ENCODE data around the gene SIRPA.

The SIRPA gene

DNA sequence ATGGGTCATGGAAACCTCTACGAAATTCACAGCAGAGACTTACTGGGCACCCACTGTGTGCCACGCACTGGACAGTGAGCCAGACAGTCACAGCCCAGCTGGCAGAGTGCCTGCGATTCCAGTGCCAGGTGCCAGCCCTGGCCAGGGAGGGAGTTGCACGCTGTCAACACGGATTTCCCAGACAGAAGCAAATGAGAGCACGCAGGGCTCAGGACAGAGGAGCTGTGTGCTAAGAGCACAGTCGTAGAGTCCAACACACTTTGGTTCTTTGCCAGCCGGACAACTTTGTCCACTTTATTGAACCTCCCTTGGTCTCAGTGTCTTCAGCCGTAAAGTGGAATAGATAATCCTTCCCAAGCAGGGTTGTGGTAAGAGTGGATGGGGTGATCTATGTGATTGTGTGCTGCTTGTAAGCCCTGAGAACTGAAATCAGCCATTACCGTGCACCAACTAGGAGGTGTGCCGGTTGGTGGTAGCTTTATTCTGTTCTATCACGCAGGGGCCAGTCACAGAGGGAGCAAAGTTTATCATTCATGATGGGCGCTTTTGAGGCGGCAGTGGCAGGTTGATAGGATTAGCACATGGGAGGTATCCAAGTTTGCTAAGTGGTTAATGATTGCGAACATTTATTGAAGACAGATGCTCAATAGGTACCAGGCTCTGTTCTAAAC, 40.6 kb downstream of the SIRPA start:
- FAIRE-seq: no peak

GRCh38 chr20:1937316-1937976, 42.2 kb downstream of the SIRPA start:
- FAIRE-seq: no peak

DNA sequence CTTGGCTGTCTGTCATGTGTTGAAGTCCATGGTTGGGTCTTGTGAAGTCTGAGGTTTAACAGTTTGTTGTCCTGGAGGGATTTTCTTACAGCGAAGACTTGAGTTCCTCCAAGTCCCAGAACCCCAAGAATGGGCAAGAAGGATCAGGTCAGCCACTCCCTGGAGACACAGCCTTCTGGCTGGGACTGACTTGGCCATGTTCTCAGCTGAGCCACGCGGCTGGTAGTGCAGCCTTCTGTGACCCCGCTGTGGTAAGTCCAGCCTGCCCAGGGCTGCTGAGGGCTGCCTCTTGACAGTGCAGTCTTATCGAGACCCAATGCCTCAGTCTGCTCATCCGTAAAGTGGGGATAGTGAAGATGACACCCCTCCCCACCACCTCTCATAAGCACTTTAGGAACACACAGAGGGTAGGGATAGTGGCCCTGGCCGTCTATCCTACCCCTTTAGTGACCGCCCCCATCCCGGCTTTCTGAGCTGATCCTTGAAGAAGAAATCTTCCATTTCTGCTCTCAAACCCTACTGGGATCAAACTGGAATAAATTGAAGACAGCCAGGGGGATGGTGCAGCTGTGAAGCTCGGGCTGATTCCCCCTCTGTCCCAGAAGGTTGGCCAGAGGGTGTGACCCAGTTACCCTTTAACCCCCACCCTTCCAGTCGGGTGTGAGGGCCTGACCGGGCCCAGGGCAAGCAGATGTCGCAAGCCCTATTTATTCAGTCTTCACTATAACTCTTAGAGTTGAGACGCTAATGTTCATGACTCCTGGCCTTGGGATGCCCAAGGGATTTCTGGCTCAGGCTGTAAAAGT, 43.5 kb downstream of the SIRPA start:
- no peak for FAIRE-seq

GRCh38 chr20:1939270-1939595, 44.0 kb downstream of the SIRPA start:
- FAIRE-seq: no peak

- no peak for FAIRE-seq
Measured at GRCh38 chr20:1940581-1940980, 45.4 kb downstream of the SIRPA start.

DNA sequence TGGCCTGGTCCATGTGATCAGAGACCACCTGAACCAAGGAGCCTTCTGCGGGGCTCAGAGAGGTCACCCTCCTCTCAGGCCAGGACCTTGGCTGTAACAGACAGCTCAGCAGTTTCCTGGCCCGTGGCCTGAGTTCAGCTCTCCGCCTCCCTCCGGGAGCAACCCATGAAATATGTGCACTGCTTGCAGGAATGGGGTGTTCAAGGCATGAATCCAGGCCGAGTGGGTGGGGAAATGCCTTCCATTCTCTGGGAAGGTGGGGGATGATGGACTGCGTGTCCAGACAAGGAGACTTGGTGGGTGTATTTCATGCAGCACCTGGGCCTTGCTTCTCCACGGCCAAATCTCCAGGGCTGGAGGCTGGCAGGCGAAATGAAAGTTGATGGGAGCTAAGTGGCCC, 46.0 kb downstream of the SIRPA start:
- FAIRE-seq: no peak

DNA sequence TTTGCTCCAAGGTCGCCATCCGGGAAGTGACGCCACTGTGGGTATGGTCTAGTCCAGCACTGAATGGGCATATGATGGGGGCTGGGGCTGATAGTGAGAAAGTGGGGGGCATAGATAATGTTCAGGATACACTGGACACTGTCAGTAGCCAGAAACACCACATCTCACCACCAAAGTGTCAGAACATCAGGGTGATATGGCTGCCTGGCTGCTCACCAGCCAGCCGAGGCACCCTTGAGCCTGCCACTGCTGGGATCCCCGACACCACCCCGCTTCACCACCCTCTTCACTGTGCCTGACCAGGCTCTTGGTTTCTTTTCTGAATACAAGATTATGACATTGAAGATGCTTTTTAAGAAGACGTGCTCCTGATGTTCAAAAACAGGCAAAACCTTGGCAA, 46.9 kb downstream of the SIRPA start:
- FAIRE-seq: no peak

- no peak for FAIRE-seq
Measured at GRCh38 chr20:1942486-1943274, 47.5 kb downstream of the SIRPA start.

DNA sequence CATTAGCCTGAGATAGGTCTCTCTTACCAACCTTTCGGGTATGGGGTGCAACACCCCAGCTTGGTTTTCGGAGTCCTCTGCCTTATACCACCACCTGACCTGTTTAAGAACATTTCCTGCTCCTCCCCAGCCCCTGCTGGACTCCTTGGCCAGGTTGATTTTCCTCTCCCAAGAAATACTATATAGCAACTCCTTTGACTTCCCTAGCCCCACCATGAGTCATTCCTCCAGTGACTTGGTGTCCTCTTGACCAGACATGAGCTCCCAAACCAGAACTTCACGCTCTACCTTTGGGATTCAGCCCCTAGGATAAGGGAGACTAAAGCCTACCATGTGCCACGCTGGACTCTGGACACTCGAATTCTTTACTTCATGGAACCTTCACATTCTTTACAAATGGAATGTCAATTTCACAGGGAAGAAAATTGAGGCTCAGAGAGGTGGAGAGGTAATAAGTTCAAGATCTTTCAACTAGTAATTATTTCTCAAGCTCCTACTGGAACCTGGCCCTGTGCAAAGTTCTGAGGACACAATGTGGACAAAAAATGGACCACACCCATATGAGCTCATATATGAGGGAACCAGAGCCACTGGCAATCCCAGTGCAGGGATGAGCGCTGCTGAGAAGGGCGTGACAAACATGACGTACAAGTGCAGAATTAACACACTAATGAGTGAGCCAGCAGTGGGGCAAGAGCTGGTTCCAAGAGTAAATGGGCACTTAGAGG, 48.2 kb downstream of the SIRPA start:
- no peak for FAIRE-seq

DNA sequence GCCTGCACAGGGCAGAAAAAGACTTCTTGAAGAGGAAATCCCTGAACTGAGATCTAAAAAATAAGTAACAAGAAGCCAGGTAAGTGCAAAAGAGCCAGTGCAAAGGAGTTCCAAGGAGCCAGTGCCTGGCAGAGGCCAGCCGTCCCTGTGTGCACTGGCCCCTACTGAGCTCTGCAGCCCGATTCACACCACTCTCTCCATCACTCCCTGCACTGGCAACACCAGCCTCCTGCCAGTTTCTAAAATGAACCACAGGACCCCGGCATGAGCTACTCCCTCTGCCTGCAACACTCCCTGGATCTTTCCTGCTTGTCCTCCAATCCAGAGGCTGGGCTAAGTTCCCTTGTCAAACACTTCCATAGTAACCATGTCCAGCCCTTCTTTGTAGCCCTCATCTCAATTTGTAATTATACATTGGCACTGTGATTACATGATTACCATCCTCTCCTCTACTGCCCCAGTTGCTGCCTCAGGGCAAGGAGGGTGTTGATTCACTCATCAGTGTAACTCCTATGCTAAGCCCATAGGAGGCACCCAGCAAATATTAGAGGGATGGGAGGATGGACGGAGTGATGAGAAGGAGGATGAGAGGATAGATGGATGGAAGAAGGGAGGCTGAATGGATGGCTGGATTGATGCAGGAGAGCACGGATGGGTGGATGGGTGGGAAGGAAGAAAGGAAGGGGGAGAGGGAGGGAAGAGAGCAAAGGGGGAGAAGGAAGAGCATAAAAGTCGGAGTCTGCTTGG, 49.3 kb downstream of the SIRPA start:
- no peak for FAIRE-seq

DNA sequence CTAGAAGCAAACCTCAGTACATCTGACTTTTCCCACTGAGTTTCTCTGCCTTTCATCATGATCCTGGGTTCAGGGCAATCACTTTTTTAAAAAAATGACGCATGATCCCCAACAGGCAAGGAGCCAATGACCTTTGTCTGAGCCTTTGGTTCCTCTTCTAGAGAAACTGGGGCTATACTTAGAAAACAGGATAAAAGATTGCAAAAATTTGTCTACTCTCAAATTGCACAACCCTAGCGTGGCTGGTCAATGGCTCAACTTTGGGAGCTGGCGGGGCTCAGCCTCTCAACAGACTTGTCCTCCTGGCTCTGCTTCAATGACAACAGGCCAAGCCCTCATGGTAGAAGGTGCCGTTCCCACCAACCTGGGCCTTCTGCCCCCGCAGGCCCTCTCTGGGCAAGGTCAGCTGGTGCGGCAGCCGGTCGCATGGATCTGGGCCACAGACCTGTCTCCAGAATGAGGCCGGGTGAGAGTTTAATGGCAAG, 50.0 kb downstream of the SIRPA start:
- FAIRE-seq: no peak

DNA sequence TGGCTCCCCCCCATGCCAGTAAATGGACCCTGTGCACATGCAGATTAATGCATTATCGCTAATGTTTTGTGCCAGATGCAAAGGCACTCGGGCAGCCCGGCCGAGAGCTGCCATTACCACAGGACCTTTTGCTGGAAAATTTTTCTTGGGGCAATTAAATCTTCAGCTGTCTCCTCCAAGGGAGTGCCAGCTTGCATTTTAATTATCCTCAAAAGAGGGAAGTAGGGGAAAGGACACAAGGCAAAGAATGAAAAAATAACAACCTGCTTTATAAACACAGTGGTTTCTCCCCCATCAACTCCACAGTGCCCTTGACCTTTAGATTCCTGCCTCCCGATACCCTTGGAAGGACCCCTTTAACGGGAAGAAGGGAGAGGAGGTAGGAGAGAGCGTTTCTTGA, 50.5 kb downstream of the SIRPA start:
- FAIRE-seq: no peak

DNA sequence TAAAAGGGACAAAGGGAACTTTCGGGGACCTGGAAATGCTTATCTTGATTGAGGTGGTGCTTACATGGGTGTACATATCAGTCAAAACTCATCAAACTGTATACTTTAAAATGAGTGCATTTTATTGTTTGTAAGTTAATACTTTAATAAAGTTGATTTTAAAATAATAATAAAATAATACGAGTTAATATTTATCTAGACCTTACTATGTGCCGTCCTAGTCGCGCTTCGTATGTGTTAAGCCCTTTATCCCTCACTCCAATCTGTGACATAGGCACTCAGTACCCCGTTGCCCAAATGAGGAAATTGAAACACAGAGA, 51.2 kb downstream of the SIRPA start:
- no peak for FAIRE-seq

- FAIRE-seq: no peak
Measured at GRCh38 chr20:1946762-1947534, 51.7 kb downstream of the SIRPA start.

GRCh38 chr20:1947535-1947846, 52.3 kb downstream of the SIRPA start:
- no peak for FAIRE-seq

DNA sequence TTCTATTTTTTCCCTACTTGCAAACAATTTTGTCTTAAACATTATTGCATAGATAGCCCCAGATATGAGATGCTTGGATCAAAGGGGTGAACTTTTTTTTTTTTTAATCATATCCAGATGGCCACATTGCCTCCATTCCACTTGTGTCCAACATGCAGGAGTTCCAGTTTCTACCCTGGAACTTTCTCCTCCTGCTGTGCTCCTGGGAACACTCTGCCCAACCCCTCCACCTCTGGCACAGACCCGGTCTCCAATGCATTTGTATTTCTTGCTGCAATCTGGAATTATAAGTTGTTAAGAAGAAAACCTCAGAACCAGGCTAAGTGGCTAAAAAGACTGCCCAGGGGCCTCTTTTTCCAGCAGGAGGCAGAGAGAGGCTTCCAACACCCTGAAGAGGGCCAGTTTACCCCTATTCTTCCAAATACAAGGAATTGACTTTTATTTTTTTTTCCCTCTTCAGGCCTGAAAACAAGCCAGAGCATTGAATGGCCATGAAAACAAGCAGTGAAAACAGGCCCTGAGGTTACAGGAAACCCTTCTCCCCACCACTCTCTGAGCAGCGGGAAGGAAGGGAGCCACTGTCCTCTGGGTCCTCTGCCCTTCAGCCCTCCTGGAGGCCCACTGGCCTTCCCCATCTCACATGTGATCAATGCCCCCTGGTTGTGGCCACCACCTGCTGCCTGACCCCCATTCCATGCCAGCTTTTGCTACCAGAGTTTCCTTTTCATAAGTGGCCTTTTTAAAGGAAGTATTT, 54.3 kb downstream of the SIRPA start:
- FAIRE-seq: no peak

DNA sequence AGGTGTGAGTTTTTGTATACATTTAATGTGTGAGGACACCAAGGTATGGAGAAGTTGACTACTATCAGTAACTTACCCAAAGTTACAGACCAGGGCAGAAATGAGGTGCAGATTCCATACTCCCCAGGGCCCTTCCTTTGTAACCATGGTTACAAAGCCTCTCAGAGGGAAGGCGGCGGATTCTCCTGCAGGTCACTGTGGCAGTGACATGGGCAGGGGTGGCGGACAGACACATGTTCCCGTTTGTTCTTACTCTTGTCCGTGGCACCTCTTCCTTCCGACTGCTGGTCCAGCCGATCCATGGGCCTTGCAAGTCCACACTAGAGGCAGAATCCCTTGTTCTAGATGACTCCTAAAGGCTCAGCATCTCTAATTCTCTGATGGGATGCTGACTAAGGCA, 55.6 kb downstream of the SIRPA start:
- FAIRE-seq: no peak

DNA sequence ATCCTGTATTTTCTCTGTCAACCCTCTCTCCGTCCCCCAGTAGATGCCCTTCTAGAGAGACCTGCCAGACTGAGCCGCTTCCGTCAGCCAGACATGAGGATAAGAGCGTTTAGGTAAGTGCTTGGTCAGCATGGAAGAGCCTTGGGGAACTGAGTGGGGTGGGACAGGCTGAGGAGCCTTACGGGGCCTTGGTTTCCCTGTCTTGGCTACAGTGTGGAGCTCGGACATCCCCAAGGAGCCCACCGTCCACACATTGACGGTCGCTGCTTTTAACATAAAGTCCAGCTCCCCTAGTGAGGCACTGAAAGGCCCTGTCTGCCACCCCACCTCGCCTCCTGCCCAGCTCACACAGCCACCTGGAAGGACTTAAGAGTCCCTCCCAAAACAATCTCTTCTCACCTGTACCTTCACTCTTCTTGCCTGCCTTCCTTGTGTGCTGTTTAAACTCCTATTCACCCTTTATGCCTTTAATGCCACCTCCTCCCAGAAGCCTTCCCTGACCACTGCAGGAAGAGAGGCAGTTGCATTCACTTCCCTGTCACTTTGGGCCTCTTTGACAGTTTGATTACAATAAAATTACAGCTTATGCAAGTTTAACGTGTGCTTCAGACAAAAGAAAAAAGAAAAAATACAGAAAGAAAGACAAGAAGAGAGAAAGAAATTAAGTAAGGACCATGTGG, 56.4 kb downstream of the SIRPA start:
- FAIRE-seq: no peak

DNA sequence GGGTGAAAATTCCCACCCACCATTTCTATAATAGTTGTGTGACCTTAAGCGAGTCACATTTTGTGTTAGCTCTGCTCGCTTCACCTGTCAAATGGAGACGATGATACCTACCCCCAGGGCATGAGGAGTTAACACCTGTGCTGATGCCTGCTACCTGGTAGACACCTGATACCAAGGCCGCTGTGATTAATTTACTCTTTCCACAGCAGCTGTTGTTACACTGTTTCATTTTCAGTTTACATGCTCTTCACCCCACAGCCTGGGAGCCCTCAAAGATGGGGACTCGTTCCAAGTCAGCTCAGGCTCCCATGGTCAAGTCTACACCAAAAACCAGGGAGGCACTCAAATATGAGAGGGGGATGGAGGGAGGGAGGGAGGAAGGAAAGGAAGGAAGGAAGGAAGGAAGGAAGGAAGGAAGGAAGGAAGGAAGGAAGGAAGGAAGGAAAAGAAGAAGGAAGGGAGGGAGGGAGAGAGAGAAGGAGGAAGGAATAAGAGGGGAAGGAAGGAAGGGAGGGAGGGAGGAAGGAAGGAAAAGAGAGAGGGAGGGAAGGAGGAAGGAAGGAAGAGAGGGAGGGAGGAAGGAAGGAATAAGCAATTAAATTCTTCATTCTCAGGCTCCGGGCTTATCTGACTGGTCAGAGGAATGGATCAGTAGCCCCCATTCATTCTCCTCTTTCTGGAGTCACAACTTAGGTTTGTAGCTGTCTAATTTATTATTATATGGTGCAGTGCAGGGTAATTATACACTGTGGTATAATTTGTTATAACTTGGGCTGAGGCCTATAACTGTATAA, 57.7 kb downstream of the SIRPA start:
- FAIRE-seq: no peak

All from G401.6 (cell line).